ENCODE data around the gene TIMM23B. TPM values are rescaled to one million over a fixed set of nuclear protein-coding genes. Genes with fewer than 3 reads are reported as not detected.
"Not testable (repeated sequence)": the region's sequence is repeated elsewhere in the genome, so short reads cannot be mapped to it uniquely, and the experiment has no call there.

Gene TIMM23B
- total and polyA plus RNA-seq, 7 experiments from 2014 or later, result 11.8 to 34.0 (median 27.1) TPM

DNA sequence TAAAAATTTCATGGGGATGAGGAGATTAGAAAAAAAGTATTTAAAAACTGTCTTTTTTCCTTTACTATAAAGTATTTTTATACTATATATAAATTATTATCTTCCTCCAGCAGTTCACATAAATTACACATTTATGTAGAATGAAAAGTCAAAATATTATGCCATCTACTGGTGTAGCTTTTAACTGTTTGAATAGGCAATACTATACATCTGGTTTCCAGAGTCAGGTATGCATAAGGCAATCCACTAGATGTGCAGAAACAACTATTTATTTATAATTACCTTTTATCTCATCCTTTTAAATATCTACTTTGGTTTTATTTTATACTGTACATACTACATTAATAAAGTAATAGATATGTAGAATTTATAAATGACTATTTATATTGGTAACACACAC is 25.4 kb upstream of the TIMM23B start:
- H3K4me3 ChIP-seq (ENCODE audit: low read length); H3K9me3 ChIP-seq (ENCODE audit: control insufficient read depth in 2 of 3, low read length in 3 of 3); POLR2A ChIA-PET; ATAC-seq; H3K27ac Mint-ChIP-seq; H3K9me3 Mint-ChIP-seq; DNase-seq; H3K4me3 Mint-ChIP-seq; H3K27ac ChIP-seq (ENCODE audit: low read depth, low read length); H3K27me3 Mint-ChIP-seq; H3K36me3 ChIP-seq (ENCODE audit: control insufficient read depth in 2 of 3, insufficient read depth in 3 of 3, low read length in 3 of 3); CTCF ChIA-PET; H3K27me3 ChIP-seq (ENCODE audit: control insufficient read depth in 2 of 2, insufficient read depth in 2 of 2, low read length in 2 of 2); H3K4me1 ChIP-seq (ENCODE audit: control insufficient read depth in 2 of 2, insufficient read depth in 2 of 2, low read length in 2 of 2); H3K4me1 Mint-ChIP-seq: not testable (repeated sequence)
- intact Hi-C loops (cut with micrococcal nuclease), result loop anchor here in 1 of 2 donors (5.0 kb wide), 1 partner anchor 324 kb away; no protein-coding TSS in a partner anchor
- peaks cover 0 to 19% (median 0%) of the 10 kb centered on the region in 5 donors for H3K36me3 Mint-ChIP-seq

DNA sequence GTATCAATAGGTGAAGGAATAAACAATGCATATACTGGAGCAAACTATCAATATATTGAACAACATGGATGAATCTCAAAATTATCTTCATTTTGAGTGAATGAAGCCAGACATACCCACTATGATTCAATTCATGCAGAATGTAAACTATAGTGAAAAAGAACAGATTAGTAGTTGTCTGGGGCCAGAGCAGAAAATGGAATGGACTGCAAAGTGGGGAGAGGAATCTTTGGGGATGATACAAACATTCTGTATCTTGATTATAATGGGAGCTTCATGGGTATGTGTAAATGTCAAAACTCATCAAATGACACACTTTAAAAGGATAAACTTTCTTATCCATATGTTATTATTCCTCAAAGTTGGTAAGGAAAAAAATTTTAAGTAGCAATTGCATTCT is 23.9 kb upstream of the TIMM23B start:
- H3K27ac ChIP-seq (ENCODE audit: low read depth, low read length); ATAC-seq; CTCF ChIA-PET; DNase-seq; H3K4me3 ChIP-seq (ENCODE audit: low read length); POLR2A ChIA-PET; H3K9me3 Mint-ChIP-seq; H3K4me1 Mint-ChIP-seq; H3K4me1 ChIP-seq (ENCODE audit: control insufficient read depth in 2 of 2, insufficient read depth in 2 of 2, low read length in 2 of 2); H3K27me3 Mint-ChIP-seq; H3K4me3 Mint-ChIP-seq; H3K27me3 ChIP-seq (ENCODE audit: control insufficient read depth in 2 of 2, insufficient read depth in 2 of 2, low read length in 2 of 2); H3K9me3 ChIP-seq (ENCODE audit: control insufficient read depth in 2 of 3, low read length in 3 of 3); H3K36me3 ChIP-seq (ENCODE audit: control insufficient read depth in 2 of 3, insufficient read depth in 3 of 3, low read length in 3 of 3): not testable (repeated sequence)
- peaks cover 0 to 18% (median 0%) of the 10 kb centered on the region in 5 donors for H3K36me3 Mint-ChIP-seq
- peak overlapping the region in 1 of 9 donors; percentile 65 for H3K27ac Mint-ChIP-seq
- intact Hi-C loops (cut with micrococcal nuclease), result loop anchor here in 1 of 2 donors (5.0 kb wide), 1 partner anchor 326 kb away; no protein-coding TSS in a partner anchor

DNA sequence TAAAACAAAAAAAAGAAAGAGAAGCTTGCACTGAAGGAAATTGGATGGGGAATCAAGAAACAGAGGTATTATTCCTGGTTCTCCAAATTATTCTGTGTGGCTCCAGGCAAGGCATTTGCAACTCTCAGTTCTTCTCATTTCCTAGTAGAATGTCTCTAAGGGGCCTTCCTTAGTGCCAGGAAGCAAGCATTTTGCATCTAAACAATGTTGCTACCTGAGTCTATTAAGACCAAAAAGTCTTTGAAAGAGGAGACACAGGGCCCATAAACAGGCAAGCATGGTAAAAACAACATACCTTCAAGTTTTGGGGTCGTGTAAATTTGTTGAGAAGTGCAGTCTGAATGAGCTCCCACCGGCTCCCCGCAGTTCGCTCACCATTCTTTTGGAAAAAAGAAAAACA is 19.8 kb upstream of the TIMM23B start:
- H3K36me3 ChIP-seq (ENCODE audit: control insufficient read depth in 2 of 3, insufficient read depth in 3 of 3, low read length in 3 of 3); DNase-seq; H3K4me3 Mint-ChIP-seq; H3K27ac Mint-ChIP-seq; H3K4me1 ChIP-seq (ENCODE audit: control insufficient read depth in 2 of 2, insufficient read depth in 2 of 2, low read length in 2 of 2); H3K9me3 Mint-ChIP-seq; H3K27ac ChIP-seq (ENCODE audit: low read depth, low read length); POLR2A ChIA-PET; intact Hi-C loops (cut with micrococcal nuclease); ATAC-seq; H3K4me3 ChIP-seq (ENCODE audit: low read length); H3K27me3 Mint-ChIP-seq; H3K27me3 ChIP-seq (ENCODE audit: control insufficient read depth in 2 of 2, insufficient read depth in 2 of 2, low read length in 2 of 2); H3K4me1 Mint-ChIP-seq; H3K9me3 ChIP-seq (ENCODE audit: control insufficient read depth in 2 of 3, low read length in 3 of 3); CTCF ChIA-PET: not testable (repeated sequence)
- H3K36me3 Mint-ChIP-seq, result peaks cover 0 to 14% (median under 1%) of the 10 kb centered on the region in 5 donors

DNA sequence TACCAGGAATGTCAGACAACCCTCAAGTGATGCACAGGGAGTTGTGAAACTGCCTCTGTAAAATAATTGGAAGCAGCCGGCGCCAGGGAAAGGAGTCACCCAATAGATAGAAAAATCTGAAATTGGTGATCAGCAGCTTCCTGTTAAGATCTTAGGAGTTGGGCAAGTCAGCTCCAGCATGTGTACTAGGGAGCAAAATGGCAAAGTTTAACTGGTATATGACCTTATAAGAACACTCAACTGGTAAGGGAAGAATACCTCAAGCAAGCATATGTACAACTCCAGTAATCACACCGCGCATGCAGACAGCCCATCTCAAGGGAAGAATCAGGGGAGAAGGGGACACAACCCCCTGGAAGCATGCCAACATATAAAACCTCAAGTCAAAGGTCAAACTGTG is 18.3 kb upstream of the TIMM23B start:
- intact Hi-C loops (cut with micrococcal nuclease); H3K27me3 ChIP-seq (ENCODE audit: control insufficient read depth in 2 of 2, insufficient read depth in 2 of 2, low read length in 2 of 2); H3K9me3 Mint-ChIP-seq; H3K9me3 ChIP-seq (ENCODE audit: control insufficient read depth in 2 of 3, low read length in 3 of 3); H3K4me1 Mint-ChIP-seq; H3K4me3 ChIP-seq (ENCODE audit: low read length); H3K4me3 Mint-ChIP-seq; POLR2A ChIA-PET; ATAC-seq; H3K27me3 Mint-ChIP-seq; H3K36me3 ChIP-seq (ENCODE audit: control insufficient read depth in 2 of 3, insufficient read depth in 3 of 3, low read length in 3 of 3); CTCF ChIA-PET; DNase-seq; H3K27ac Mint-ChIP-seq; H3K27ac ChIP-seq (ENCODE audit: low read depth, low read length); H3K4me1 ChIP-seq (ENCODE audit: control insufficient read depth in 2 of 2, insufficient read depth in 2 of 2, low read length in 2 of 2): not testable (repeated sequence)
- H3K36me3 Mint-ChIP-seq, result peaks cover 0 to 11% (median 2%) of the 10 kb centered on the region in 5 donors

DNA sequence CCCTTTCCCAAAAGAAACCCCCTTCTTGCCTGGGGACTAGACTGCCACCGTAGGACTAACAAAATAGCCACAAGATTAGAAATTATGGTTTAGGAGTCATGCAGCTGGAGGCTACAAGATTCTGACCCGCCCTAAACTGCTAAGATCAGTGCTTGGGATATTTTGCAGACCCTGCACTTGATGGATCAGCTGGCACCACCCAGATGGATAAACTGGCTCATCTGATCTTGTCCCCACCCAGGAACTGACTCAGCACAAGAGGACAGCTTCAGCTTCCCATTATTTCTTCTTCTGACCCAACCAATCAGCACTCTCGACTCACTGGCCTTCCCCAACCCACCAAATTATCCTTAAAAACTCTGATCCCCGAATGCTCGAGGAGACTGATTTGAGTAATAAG is 10.6 kb upstream of the TIMM23B start:
- H3K4me3 Mint-ChIP-seq; H3K9me3 ChIP-seq (ENCODE audit: control insufficient read depth in 2 of 3, low read length in 3 of 3); H3K27me3 ChIP-seq (ENCODE audit: control insufficient read depth in 2 of 2, insufficient read depth in 2 of 2, low read length in 2 of 2); H3K27ac Mint-ChIP-seq; H3K4me3 ChIP-seq (ENCODE audit: low read length); H3K9me3 Mint-ChIP-seq; POLR2A ChIA-PET; H3K27ac ChIP-seq (ENCODE audit: low read depth, low read length); CTCF ChIA-PET; DNase-seq; ATAC-seq; H3K36me3 ChIP-seq (ENCODE audit: control insufficient read depth in 2 of 3, insufficient read depth in 3 of 3, low read length in 3 of 3); H3K4me1 ChIP-seq (ENCODE audit: control insufficient read depth in 2 of 2, insufficient read depth in 2 of 2, low read length in 2 of 2); intact Hi-C loops (cut with micrococcal nuclease); H3K27me3 Mint-ChIP-seq: not testable (repeated sequence)
- peaks cover 0 to 16% (median 7%) of the 10 kb centered on the region in 5 donors for H3K36me3 Mint-ChIP-seq
- peaks cover 0 to 12% (median 8%) of the 10 kb centered on the region in 7 donors for H3K4me1 Mint-ChIP-seq

DNA sequence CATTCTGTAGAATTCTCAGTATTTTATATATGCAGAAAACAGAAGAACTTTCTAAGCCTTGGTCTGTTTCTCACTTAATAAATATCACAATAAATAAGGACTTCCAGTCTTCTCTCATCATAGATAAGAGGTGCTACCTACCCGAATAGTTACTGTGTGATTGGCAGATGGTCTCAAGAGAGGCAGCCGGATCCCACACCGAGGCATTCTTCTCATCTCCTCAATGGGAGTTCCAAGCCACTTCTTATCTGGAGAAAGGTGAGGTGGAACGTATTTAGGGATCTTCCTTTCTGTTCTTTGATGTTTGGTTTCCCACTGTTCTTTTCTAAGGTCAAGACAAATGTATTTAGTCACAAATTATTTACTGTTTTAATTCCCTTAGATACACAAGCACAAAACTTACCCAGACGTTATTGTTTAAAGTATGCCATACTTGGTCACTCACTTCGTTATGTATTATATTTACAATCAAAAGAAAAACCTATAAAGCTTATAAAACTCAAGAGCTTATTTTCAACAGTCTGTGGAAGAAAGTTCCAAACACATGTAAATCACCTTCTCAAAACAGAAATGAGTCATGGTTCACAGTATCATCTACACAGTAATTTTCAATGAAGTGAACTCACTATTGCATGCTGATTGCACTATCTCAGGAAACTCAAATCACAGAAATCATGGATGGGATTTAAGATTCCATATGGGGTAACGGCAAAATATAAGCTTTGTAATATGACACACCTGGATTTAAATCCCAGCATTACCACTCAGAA is 9.7 kb upstream of the TIMM23B start:
- H3K27ac ChIP-seq (ENCODE audit: low read depth, low read length); H3K27me3 Mint-ChIP-seq; H3K4me3 ChIP-seq (ENCODE audit: low read length); H3K27me3 ChIP-seq (ENCODE audit: control insufficient read depth in 2 of 2, insufficient read depth in 2 of 2, low read length in 2 of 2); H3K4me3 Mint-ChIP-seq; intact Hi-C loops (cut with micrococcal nuclease); H3K9me3 Mint-ChIP-seq; DNase-seq; CTCF ChIA-PET; H3K9me3 ChIP-seq (ENCODE audit: control insufficient read depth in 2 of 3, low read length in 3 of 3); H3K27ac Mint-ChIP-seq; ATAC-seq; POLR2A ChIA-PET; H3K4me1 ChIP-seq (ENCODE audit: control insufficient read depth in 2 of 2, insufficient read depth in 2 of 2, low read length in 2 of 2); H3K36me3 ChIP-seq (ENCODE audit: control insufficient read depth in 2 of 3, insufficient read depth in 3 of 3, low read length in 3 of 3): not testable (repeated sequence)
- peaks cover 0 to 12% (median 5%) of the 10 kb centered on the region in 5 donors for H3K36me3 Mint-ChIP-seq
- H3K4me1 Mint-ChIP-seq, result peaks cover 0 to 20% (median 12%) of the 10 kb centered on the region in 7 donors

DNA sequence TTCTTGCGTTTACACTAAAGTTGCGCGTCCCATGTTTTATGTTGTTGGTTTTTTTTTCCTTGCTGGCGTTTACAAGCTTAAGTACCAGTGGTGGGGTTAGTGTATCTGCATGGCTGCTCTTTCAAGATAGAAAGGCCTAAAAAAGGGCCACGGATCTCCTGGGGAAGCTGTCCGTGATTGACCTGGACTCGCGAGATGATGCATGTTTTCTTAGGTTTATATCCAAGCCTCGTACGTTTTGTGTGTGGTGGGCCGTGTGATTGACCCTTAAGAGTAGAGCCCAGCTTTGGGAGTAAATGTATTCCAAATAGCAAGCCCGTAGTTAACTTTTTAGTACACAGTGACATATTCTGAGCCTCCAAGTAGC is 469 bp downstream of the TIMM23B start:
- CTCF ChIA-PET, result not testable (repeated sequence)

More for the DNA sequence above, 469 bp downstream of the TIMM23B start:
- H3K4me1 ChIP-seq (ENCODE audit: control insufficient read depth in 2 of 2, insufficient read depth in 2 of 2, low read length in 2 of 2); H3K27me3 ChIP-seq (ENCODE audit: control insufficient read depth in 2 of 2, insufficient read depth in 2 of 2, low read length in 2 of 2); H3K9me3 Mint-ChIP-seq; H3K36me3 Mint-ChIP-seq; H3K36me3 ChIP-seq (ENCODE audit: control insufficient read depth in 2 of 3, insufficient read depth in 3 of 3, low read length in 3 of 3); H3K9me3 ChIP-seq (ENCODE audit: control insufficient read depth in 2 of 3, low read length in 3 of 3); POLR2A ChIA-PET; H3K27me3 Mint-ChIP-seq: not testable (repeated sequence)
- Mint-ChIP-seq H3K27ac (peak overlapping the region; percentile 90 to 98 (median 94)), H3K4me1 (peaks cover 12 to 56% (median 48%) of the 10 kb centered on the region in 7 donors), H3K4me3 (peak overlapping the region; percentile 99 to 100 (median 99))
- peak in 1 of 9 donors; percentile 0 for DNase-seq
- intact Hi-C loops (cut with micrococcal nuclease), result loop anchor here in 1 of 2 donors (1.0 to 5.0 kb wide), 2 partner anchors 404 to 680 kb away; partner anchors contain the start of gene SGMS1
- H3K4me3 ChIP-seq (ENCODE audit: low read length), result peak overlapping the region; percentile 94
- peak; percentile 9 for ATAC-seq
- H3K27ac ChIP-seq (ENCODE audit: low read depth, low read length), result peak overlapping the region; percentile 79

All from naive thymus-derived CD4-positive, alpha-beta T cell (primary cell).